Measurements from ENCODE around the gene PRSS56. TPM values are rescaled to one million over a fixed set of nuclear protein-coding genes. Genes with fewer than 3 reads are reported as not detected.
A peak's percentile ranks its signal among the peaks of the same experiment; 100 is the strongest.

Gene PRSS56
- total and polyA plus RNA-seq, 5 donors, result 0.05 to 0.11 TPM; not detected in 3

GRCh38 chr2:232503809-232504323 lies 16.3 kb upstream of the PRSS56 start:
- no peak overlapping the region for H3K4me3 ChIP-seq (ENCODE audit: low read length)
- H3K9me3 ChIP-seq (ENCODE audit: control insufficient read depth, low read length), result no peaks in the 10 kb centered on the region
- DNase-seq (peak in 1 of 3 donors; percentile 33), ATAC-seq (no peak)
- no peak overlapping the region for H3K27ac ChIP-seq (ENCODE audit: low read length)
- H3K4me1 ChIP-seq (ENCODE audit: control insufficient read depth, insufficient read depth, low read length), result no peaks in the 10 kb centered on the region
- no peaks in the 10 kb centered on the region for H3K27me3 ChIP-seq (ENCODE audit: control insufficient read depth, insufficient read depth)
- intact Hi-C loops (cut with DNase I), result no loop called here
- 26% methylated on average over 16 of the region's 16 CpGs for WGBS

GRCh38 chr2:232504438-232504837 lies 15.8 kb upstream of the PRSS56 start:
- Histone ChIP-seq H3K9me3 (ENCODE audit: control insufficient read depth, low read length) (no peaks in the 10 kb centered on the region), H3K4me1 (ENCODE audit: control insufficient read depth, insufficient read depth, low read length) (no peaks in the 10 kb centered on the region), H3K27ac (ENCODE audit: low read length) (no peak overlapping the region), H3K4me3 (ENCODE audit: low read length) (no peak overlapping the region), H3K27me3 (ENCODE audit: control insufficient read depth, insufficient read depth) (no peaks in the 10 kb centered on the region)
- intact Hi-C loops (cut with DNase I), result no loop called here
- ATAC-seq, result no peak
- 81% methylated on average over 2 of the region's 2 CpGs for WGBS
- peak in 1 of 3 donors; percentile 12 for DNase-seq

GRCh38 chr2:232505856-232506255 lies 14.3 kb upstream of the PRSS56 start:
- 47% methylated on average over 10 of the region's 10 CpGs for WGBS
- DNase-seq (peak in 1 of 3 donors; percentile 9), ATAC-seq (no peak)
- intact Hi-C loops (cut with DNase I), result no loop called here
- no peaks in the 10 kb centered on the region for H3K27me3 ChIP-seq (ENCODE audit: control insufficient read depth, insufficient read depth)
- no peaks in the 10 kb centered on the region for H3K9me3 ChIP-seq (ENCODE audit: control insufficient read depth, low read length)
- H3K4me1 ChIP-seq (ENCODE audit: control insufficient read depth, insufficient read depth, low read length), result no peaks in the 10 kb centered on the region
- no peak overlapping the region for H3K4me3 ChIP-seq (ENCODE audit: low read length)
- no peak overlapping the region for H3K27ac ChIP-seq (ENCODE audit: low read length)

GRCh38 chr2:232506709-232507108 lies 13.5 kb upstream of the PRSS56 start:
- ATAC-seq, result no peak
- DNase-seq, result peak in 1 of 3 donors; percentile 29
- no peak overlapping the region for H3K27ac ChIP-seq (ENCODE audit: low read length)
- H3K4me1 ChIP-seq (ENCODE audit: control insufficient read depth, insufficient read depth, low read length), result no peaks in the 10 kb centered on the region
- intact Hi-C loops (cut with DNase I), result no loop called here
- H3K9me3 ChIP-seq (ENCODE audit: control insufficient read depth, low read length), result no peaks in the 10 kb centered on the region
- no peak overlapping the region for H3K4me3 ChIP-seq (ENCODE audit: low read length)
- H3K27me3 ChIP-seq (ENCODE audit: control insufficient read depth, insufficient read depth), result no peaks in the 10 kb centered on the region
- WGBS, result 78% methylated on average over 4 of the region's 4 CpGs

- H3K27me3 ChIP-seq (ENCODE audit: control insufficient read depth, insufficient read depth), result no peaks in the 10 kb centered on the region
- 75% methylated on average over 7 of the region's 7 CpGs for WGBS
- intact Hi-C loops (cut with DNase I), result no loop called here
- DNase-seq, result peak in 1 of 3 donors; percentile 18
- H3K4me3 ChIP-seq (ENCODE audit: low read length), result no peak overlapping the region
- no peak overlapping the region for H3K27ac ChIP-seq (ENCODE audit: low read length)
- ATAC-seq, result no peak
- no peaks in the 10 kb centered on the region for H3K4me1 ChIP-seq (ENCODE audit: control insufficient read depth, insufficient read depth, low read length)
- no peaks in the 10 kb centered on the region for H3K9me3 ChIP-seq (ENCODE audit: control insufficient read depth, low read length)
These were observed 11.9 kb upstream of the PRSS56 start for GRCh38 chr2:232508251-232508650.

GRCh38 chr2:232511336-232511890 lies 8.8 kb upstream of the PRSS56 start:
- 48% methylated on average over 11 of the region's 11 CpGs for WGBS
- DNase-seq (peak in 1 of 3 donors; percentile 55), ATAC-seq (peak in 1 of 2 donors; percentile 13)

GRCh38 chr2:232512602-232513001 lies 7.6 kb upstream of the PRSS56 start:
- intact Hi-C loops (cut with DNase I), result no loop called here
- Histone ChIP-seq H3K9me3 (ENCODE audit: control insufficient read depth, low read length) (no peaks in the 10 kb centered on the region), H3K27ac (ENCODE audit: low read length) (no peak overlapping the region), H3K4me3 (ENCODE audit: low read length) (no peak overlapping the region), H3K27me3 (ENCODE audit: control insufficient read depth, insufficient read depth) (no peaks in the 10 kb centered on the region), H3K4me1 (ENCODE audit: control insufficient read depth, insufficient read depth, low read length) (no peaks in the 10 kb centered on the region)
- ATAC-seq (no peak), DNase-seq (peak in 1 of 3 donors; percentile 14)
- WGBS, result 83% methylated on average over 10 of the region's 10 CpGs

More at GRCh38 chr2:232511336-232511890, 8.8 kb upstream of the PRSS56 start:
- no peak overlapping the region for H3K4me3 ChIP-seq (ENCODE audit: low read length)
- no peaks in the 10 kb centered on the region for H3K27me3 ChIP-seq (ENCODE audit: control insufficient read depth, insufficient read depth)
- H3K9me3 ChIP-seq (ENCODE audit: control insufficient read depth, low read length), result no peaks in the 10 kb centered on the region
- intact Hi-C loops (cut with DNase I), result no loop called here
- no peak overlapping the region for H3K27ac ChIP-seq (ENCODE audit: low read length)
- H3K4me1 ChIP-seq (ENCODE audit: control insufficient read depth, insufficient read depth, low read length), result no peaks in the 10 kb centered on the region

- DNase-seq, result peak in 1 of 3 donors; percentile 16
- H3K4me1 ChIP-seq (ENCODE audit: control insufficient read depth, insufficient read depth, low read length), result no peaks in the 10 kb centered on the region
- H3K4me3 ChIP-seq (ENCODE audit: low read length), result no peak overlapping the region
- WGBS, result 74% methylated on average over 5 of the region's 5 CpGs
- no peak for ATAC-seq
- H3K9me3 ChIP-seq (ENCODE audit: control insufficient read depth, low read length), result no peaks in the 10 kb centered on the region
- intact Hi-C loops (cut with DNase I), result no loop called here
- H3K27ac ChIP-seq (ENCODE audit: low read length), result no peak overlapping the region
- no peaks in the 10 kb centered on the region for H3K27me3 ChIP-seq (ENCODE audit: control insufficient read depth, insufficient read depth)
These were observed 6.8 kb upstream of the PRSS56 start for GRCh38 chr2:232513353-232513752.

- H3K4me3 ChIP-seq (ENCODE audit: low read length), result no peak overlapping the region
- H3K27me3 ChIP-seq (ENCODE audit: control insufficient read depth, insufficient read depth), result no peaks in the 10 kb centered on the region
- H3K9me3 ChIP-seq (ENCODE audit: control insufficient read depth, low read length), result no peaks in the 10 kb centered on the region
- intact Hi-C loops (cut with DNase I), result no loop called here
- DNase-seq (no peak), ATAC-seq (no peak)
- no peak overlapping the region for H3K27ac ChIP-seq (ENCODE audit: low read length)
- no peaks in the 10 kb centered on the region for H3K4me1 ChIP-seq (ENCODE audit: control insufficient read depth, insufficient read depth, low read length)
- WGBS, result 85% methylated on average over 7 of the region's 7 CpGs
These were observed 4.5 kb upstream of the PRSS56 start for GRCh38 chr2:232515639-232516038.

- no peak overlapping the region for H3K27ac ChIP-seq (ENCODE audit: low read length)
- no peaks in the 10 kb centered on the region for H3K9me3 ChIP-seq (ENCODE audit: control insufficient read depth, low read length)
- 93% methylated on average over 3 of the region's 3 CpGs for WGBS
- no peaks in the 10 kb centered on the region for H3K27me3 ChIP-seq (ENCODE audit: control insufficient read depth, insufficient read depth)
- H3K4me1 ChIP-seq (ENCODE audit: control insufficient read depth, insufficient read depth, low read length), result no peaks in the 10 kb centered on the region
- intact Hi-C loops (cut with DNase I), result no loop called here
- H3K4me3 ChIP-seq (ENCODE audit: low read length), result no peak overlapping the region
- DNase-seq (peak in 1 of 3 donors; percentile 9), ATAC-seq (no peak)
These were observed 3.6 kb upstream of the PRSS56 start for GRCh38 chr2:232516551-232516950.

- DNase-seq, result peak in 1 of 3 donors; percentile 9
- ATAC-seq, result no peak
- peaks cover 2% of the 10 kb centered on the region for H3K4me1 ChIP-seq (ENCODE audit: control insufficient read depth, insufficient read depth, low read length)
- no peak overlapping the region for H3K4me3 ChIP-seq (ENCODE audit: low read length)
- H3K27me3 ChIP-seq (ENCODE audit: control insufficient read depth, insufficient read depth), result no peaks in the 10 kb centered on the region
- no peak overlapping the region for H3K27ac ChIP-seq (ENCODE audit: low read length)
- H3K9me3 ChIP-seq (ENCODE audit: control insufficient read depth, low read length), result no peaks in the 10 kb centered on the region
- 64% methylated on average over 6 of the region's 6 CpGs for WGBS
- intact Hi-C loops (cut with DNase I), result no loop called here
These were observed 1.3 kb upstream of the PRSS56 start for GRCh38 chr2:232518844-232519243.
